ENCODE data around the gene SPIN1. TPM values are rescaled to one million over a fixed set of nuclear protein-coding genes. Genes with fewer than 3 reads are reported as not detected.

SPIN1 gene
- total and polyA plus RNA-seq, 2 donors (not counting 3 experiments of a cell fraction or from before 2014, with no cell fraction given), result 38.1 to 56.8 TPM

DNA sequence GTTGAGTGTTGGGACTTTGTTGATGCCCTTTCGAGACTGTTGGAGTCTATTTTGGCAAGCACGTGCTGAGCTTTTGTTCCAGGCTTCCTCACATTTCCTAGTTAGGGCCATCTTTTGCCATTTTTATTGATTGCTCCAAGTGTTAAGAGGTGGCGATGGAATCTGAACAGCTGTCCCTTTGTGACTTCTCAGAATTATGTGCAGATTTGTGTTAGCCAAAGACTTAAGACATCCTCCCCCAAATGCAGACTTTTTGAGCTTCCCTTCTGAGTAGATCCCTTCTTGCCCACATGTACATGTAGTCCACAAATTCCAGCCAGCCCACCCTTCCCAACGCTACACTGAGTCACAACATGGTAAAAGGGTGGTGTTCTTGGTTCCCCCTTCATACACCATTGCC lies 59.2 kb downstream of the SPIN1 start:
- BruUV-seq (replicated peaks), result no TSS peak
- no peak overlapping the region for H2AFZ ChIP-seq (ENCODE audit: low read depth, low read length)
- H3K9ac ChIP-seq (replicated peaks; ENCODE audit: extremely low read depth, insufficient read depth, low read length), result no peak overlapping the region
- H3K79me2 ChIP-seq (ENCODE audit: control insufficient read depth, insufficient read depth, low read length), result peaks cover 30% of the 10 kb centered on the region
- peaks cover 2% of the 10 kb centered on the region for H4K20me1 ChIP-seq (replicated peaks; ENCODE audit: control insufficient read depth, extremely low read depth, insufficient read depth, low read length)
- H3K4me1 ChIP-seq (ENCODE audit: control insufficient read depth, extremely low read depth, insufficient read depth, low read length), result no peaks in the 10 kb centered on the region
- no peak overlapping the region for H3K4me2 ChIP-seq (ENCODE audit: insufficient read depth, low read length)
- DNase-seq (ENCODE audit: low read depth, low spot score) (no peak), FAIRE-seq (no peak)
- H3K9me1 ChIP-seq (replicated peaks; ENCODE audit: control insufficient read depth, extremely low read depth, insufficient read depth, low read length), result no peaks in the 10 kb centered on the region
- H3K36me3 ChIP-seq (ENCODE audit: control insufficient read depth in 2 of 2, extremely low read depth in 1 of 2, insufficient read depth in 2 of 2, low read length in 2 of 2), result peaks cover 4% of the 10 kb centered on the region in 2 experiments
- dilution Hi-C loops (cut with MboI; ENCODE audit: extremely low pct_ligation_motif_present, low sequenced_read_pairs), result no loop called here
- no peak overlapping the region for H3K4me3 ChIP-seq (replicated peaks in 1 of 3; ENCODE audit: insufficient read depth in 1 of 3, low read depth in 1 of 3, low read length in 3 of 3)
- no peak overlapping the region for H3K27ac ChIP-seq (ENCODE audit: insufficient read depth, low read depth, low read length)
- ChIA-PET POLR2A (no interaction called here), CTCF (no interaction called here)
- H3K9me3 ChIP-seq (replicated peaks; ENCODE audit: control insufficient read depth, insufficient read depth, low read length), result no peaks in the 10 kb centered on the region
- H3K27me3 ChIP-seq (ENCODE audit: control insufficient read depth in 2 of 2, insufficient read depth in 2 of 2, low read length in 2 of 2), result no peaks in the 10 kb centered on the region
- no peak for TF ChIP-seq FOS (IDR thresholded peaks at IDR 0.05; ENCODE audit: borderline replicate concordance, insufficient read depth, low read length)
- no peak for TF ChIP-seq EZH2 (IDR thresholded peaks at IDR 0.05; ENCODE audit: borderline replicate concordance, low read depth, low read length, severe bottlenecking)
- no peak for TF ChIP-seq CTCF (IDR thresholded peaks at IDR 0.05; ENCODE audit: extremely low read depth in 1 of 2, insufficient read depth in 1 of 2, low read depth in 1 of 2, low read length in 2 of 2)
- no peak for TF ChIP-seq MAX (IDR thresholded peaks at IDR 0.05; ENCODE audit: insufficient read depth, insufficient read length)
- no peak for TF ChIP-seq POLR2A (IDR thresholded peaks at IDR 0.05; ENCODE audit: low read depth, low read length)
- TF ChIP-seq JUN (IDR thresholded peaks at IDR 0.05; ENCODE audit: borderline replicate concordance, insufficient read depth, insufficient read length, low read depth), result no peak
- TF ChIP-seq MYC (IDR thresholded peaks at IDR 0.05; ENCODE audit: low read depth, low read length), result no peak
- no peak for TF ChIP-seq POLR2AphosphoS5 (IDR thresholded peaks at IDR 0.05; ENCODE audit: insufficient read depth, low read depth, low read length)
- no peak for TF ChIP-seq GATA2 (IDR thresholded peaks at IDR 0.05; ENCODE audit: insufficient read depth, insufficient read length, low read depth, low read length)
- intact Hi-C loops (cut with micrococcal nuclease), result no loop called here
